Activated naive CD4-positive, alpha-beta T cell treated with anti-CD3 and anti-CD28 coated beads, Interleukin-2, amount 10 ng/mL, durations not matched to agents 7 days and 5 days (primary cell): ENCODE data around the gene ELMOD3.
"Not testable (repeated sequence)": the region's sequence is repeated elsewhere in the genome, so short reads cannot be mapped to it uniquely, and the experiment has no call there.

Experiments used
- CTCF ChIA-PET: fragments of 350-600 bp; sonication (Branson Sonifier 250); formaldehyde crosslinking; loops from one replicate; lab custom pipeline; 2021; ENCODE audit warnings: antibody characterized with exemption; lab: Charles Lee
- DNase-seq: peaks from one replicate; pipeline ENCODE4 v3.0.0-alpha.2; 2020
- H3K27ac Mint-ChIP-seq: one replicate; pipeline ENCODE4 v1.8.0; 2021; ENCODE audit warnings: mild to moderate bottlenecking, moderate library complexity, mixed read lengths
- H3K27me3 Mint-ChIP-seq: one replicate; pipeline ENCODE4 v1.8.0; 2021; ENCODE audit warnings: mild to moderate bottlenecking, mixed read lengths
- H3K36me3 Mint-ChIP-seq: one replicate; pipeline ENCODE4 v1.8.0; 2021; ENCODE audit warnings: mixed read lengths
- H3K4me1 Mint-ChIP-seq: one replicate; pipeline ENCODE4 v1.8.0; 2021; ENCODE audit warnings: mixed read lengths
- H3K4me3 Mint-ChIP-seq: one replicate; pipeline ENCODE4 v1.8.0; 2021; ENCODE audit warnings: mild to moderate bottlenecking, moderate library complexity, mixed read lengths
- H3K9me3 Mint-ChIP-seq: one replicate; pipeline ENCODE4 v1.8.0; 2021; ENCODE audit warnings: mixed read lengths

The ELMOD3 gene

GRCh38 chr2:85410584-85411404 is 56.2 kb downstream of the ELMOD3 start:
- Mint-ChIP-seq H3K9me3 (no peaks in the 10 kb centered on the region), H3K4me3 (peak overlapping the region; percentile 78), H3K36me3 (peaks cover 7% of the 10 kb centered on the region), H3K4me1 (peaks cover 87% of the 10 kb centered on the region), H3K27ac (peak overlapping the region; percentile 71), H3K27me3 (peaks cover 28% of the 10 kb centered on the region)
- no peak for DNase-seq
- CTCF ChIA-PET, result no interaction called here

GRCh38 chr2:85411405-85411748 is 56.8 kb downstream of the ELMOD3 start:
- Mint-ChIP-seq H3K4me1 (peaks cover 81% of the 10 kb centered on the region), H3K27ac (no peak overlapping the region), H3K9me3 (no peaks in the 10 kb centered on the region), H3K27me3 (peaks cover 33% of the 10 kb centered on the region), H3K4me3 (no peak overlapping the region), H3K36me3 (peaks cover 7% of the 10 kb centered on the region)
- CTCF ChIA-PET, result no interaction called here
- no peak for DNase-seq

- no peaks in the 10 kb centered on the region for H3K36me3 Mint-ChIP-seq
- H3K4me1 Mint-ChIP-seq, result peaks cover 66% of the 10 kb centered on the region
- H3K27ac Mint-ChIP-seq, result no peak overlapping the region
- CTCF ChIA-PET, result interaction anchor here (1.0 kb wide), 1 partner anchor 138 kb away, joined by 3 read pairs; no protein-coding TSS in a partner anchor
- peaks cover 33% of the 10 kb centered on the region for H3K27me3 Mint-ChIP-seq
- DNase-seq, result peak; percentile 55
- H3K9me3 Mint-ChIP-seq, result no peaks in the 10 kb centered on the region
- peak overlapping the region; percentile 67 for H3K4me3 Mint-ChIP-seq
These were observed 59.2 kb downstream of the ELMOD3 start for GRCh38 chr2:85413592-85414420.

- not testable (repeated sequence) for H3K4me3 Mint-ChIP-seq, H3K27ac Mint-ChIP-seq, DNase-seq, H3K36me3 Mint-ChIP-seq, H3K9me3 Mint-ChIP-seq
- H3K4me1 Mint-ChIP-seq, result peaks cover 66% of the 10 kb centered on the region
- H3K27me3 Mint-ChIP-seq, result peaks cover 33% of the 10 kb centered on the region
- CTCF ChIA-PET, result interaction anchor here (1.0 kb wide), 1 partner anchor 138 kb away, joined by 3 read pairs; no protein-coding TSS in a partner anchor
These were observed 59.8 kb downstream of the ELMOD3 start for GRCh38 chr2:85414421-85414759.

GRCh38 chr2:85414761-85415553 is 60.4 kb downstream of the ELMOD3 start:
- Mint-ChIP-seq H3K27me3 (peaks cover 33% of the 10 kb centered on the region), H3K9me3 (no peaks in the 10 kb centered on the region), H3K4me3 (no peak overlapping the region), H3K4me1 (peaks cover 66% of the 10 kb centered on the region), H3K27ac (no peak overlapping the region), H3K36me3 (no peaks in the 10 kb centered on the region)
- CTCF ChIA-PET, result interaction anchor here (1.0 kb wide), 1 partner anchor 137 kb away, joined by 3 read pairs; no protein-coding TSS in a partner anchor
- no peak for DNase-seq

- Mint-ChIP-seq H3K4me1 (peaks cover 65% of the 10 kb centered on the region), H3K36me3 (no peaks in the 10 kb centered on the region), H3K9me3 (no peaks in the 10 kb centered on the region), H3K27me3 (peaks cover 31% of the 10 kb centered on the region), H3K27ac (no peak overlapping the region), H3K4me3 (no peak overlapping the region)
- DNase-seq, result no peak
- CTCF ChIA-PET, result no interaction called here
These were observed 61.5 kb downstream of the ELMOD3 start for GRCh38 chr2:85415980-85416650.

- Mint-ChIP-seq H3K27me3 (peaks cover 19% of the 10 kb centered on the region), H3K27ac (peak within 1 kb of the TSS; percentile 98), H3K9me3 (no peaks in the 10 kb centered on the region), H3K36me3 (no peaks in the 10 kb centered on the region), H3K4me1 (peaks cover 55% of the 10 kb centered on the region), H3K4me3 (peak within 1 kb of the TSS; percentile 95)
- CTCF ChIA-PET, result interaction anchor here (1.0 to 6.1 kb wide), 9 partner anchors 12 to 409 kb away, joined by 3 to 197 read pairs (median 11); partner anchors contain the start of gene MAT2A
- peak; percentile 89 for DNase-seq
These were observed 63.8 kb downstream of the ELMOD3 start, which contains the start of gene SH2D6 for GRCh38 chr2:85418132-85419008. Gene SH2D6 (plus strand): TSS chr2:85418714. CDS start chr2:85429466, 10,752 bp downstream.

- peak; percentile 29 for DNase-seq
- Mint-ChIP-seq H3K27me3 (peaks cover 21% of the 10 kb centered on the region), H3K9me3 (no peaks in the 10 kb centered on the region), H3K4me3 (peak overlapping the region; percentile 95), H3K27ac (peak overlapping the region; percentile 98), H3K4me1 (peaks cover 49% of the 10 kb centered on the region), H3K36me3 (no peaks in the 10 kb centered on the region)
- CTCF ChIA-PET, result interaction anchor here (0.9 to 6.1 kb wide), 17 partner anchors 10 to 408 kb away, joined by 3 to 197 read pairs (median 5); partner anchors contain the start of genes ELMOD3, MAT2A and RETSAT
These were observed 64.6 kb downstream of the ELMOD3 start for GRCh38 chr2:85419009-85419675.

GRCh38 chr2:85420536-85421259 is 66.1 kb downstream of the ELMOD3 start:
- H3K4me1 Mint-ChIP-seq, result peaks cover 35% of the 10 kb centered on the region
- DNase-seq, result peak; percentile 94
- H3K4me3 Mint-ChIP-seq, result peak overlapping the region; percentile 57
- H3K36me3 Mint-ChIP-seq, result no peaks in the 10 kb centered on the region
- peaks cover 12% of the 10 kb centered on the region for H3K27me3 Mint-ChIP-seq
- peak overlapping the region; percentile 80 for H3K27ac Mint-ChIP-seq
- no peaks in the 10 kb centered on the region for H3K9me3 Mint-ChIP-seq
- CTCF ChIA-PET, result interaction anchor here (0.6 to 6.1 kb wide), 21 partner anchors 12 to 308 kb away, joined by 3 to 197 read pairs (median 5); partner anchors contain the start of genes ELMOD3, GGCX, MAT2A and RETSAT

GRCh38 chr2:85421260-85422071 is 66.9 kb downstream of the ELMOD3 start:
- no peaks in the 10 kb centered on the region for H3K36me3 Mint-ChIP-seq
- no peak overlapping the region for H3K4me3 Mint-ChIP-seq
- peaks cover 7% of the 10 kb centered on the region for H3K27me3 Mint-ChIP-seq
- peaks cover 35% of the 10 kb centered on the region for H3K4me1 Mint-ChIP-seq
- CTCF ChIA-PET, result interaction anchor here (0.6 to 6.1 kb wide), 13 partner anchors 16 to 286 kb away, joined by 3 to 197 read pairs (median 4); partner anchors contain the start of genes GGCX, MAT2A and VAMP8
- no peaks in the 10 kb centered on the region for H3K9me3 Mint-ChIP-seq
- no peak for DNase-seq
- H3K27ac Mint-ChIP-seq, result peak overlapping the region; percentile 80

- no peak overlapping the region for H3K4me3 Mint-ChIP-seq
- no peaks in the 10 kb centered on the region for H3K9me3 Mint-ChIP-seq
- peaks cover 7% of the 10 kb centered on the region for H3K27me3 Mint-ChIP-seq
- H3K36me3 Mint-ChIP-seq, result no peaks in the 10 kb centered on the region
- H3K4me1 Mint-ChIP-seq, result peaks cover 35% of the 10 kb centered on the region
- no peak overlapping the region for H3K27ac Mint-ChIP-seq
- DNase-seq, result no peak
- CTCF ChIA-PET, result interaction anchor here (0.6 to 6.1 kb wide), 8 partner anchors 15 to 131 kb away, joined by 3 to 197 read pairs (median 8); partner anchors contain the start of gene MAT2A
These were observed 67.5 kb downstream of the ELMOD3 start for GRCh38 chr2:85422072-85422457.
